Tongue (tissue), 2 donors: ENCODE measurements around the gene RCSD1. TPM values are rescaled to one million over a fixed set of nuclear protein-coding genes. Genes with fewer than 3 reads are reported as not detected.
A peak's percentile ranks its signal among the peaks of the same experiment; 100 is the strongest.

Experiments
- DNase-seq: peaks from one replicate; pipeline ENCODE4 v3.0.0-alpha.2; 2015
- total RNA-seq: library from RNA; depleted of rRNA; stranded (reverse); fragments of >200 nt; gene quantifications from one replicate; pipeline ENCODE4 v1.2.3, GENCODE V29; 2014

The RCSD1 gene
- total RNA-seq, 1 donor from 2014 or later = 141 TPM

DNA sequence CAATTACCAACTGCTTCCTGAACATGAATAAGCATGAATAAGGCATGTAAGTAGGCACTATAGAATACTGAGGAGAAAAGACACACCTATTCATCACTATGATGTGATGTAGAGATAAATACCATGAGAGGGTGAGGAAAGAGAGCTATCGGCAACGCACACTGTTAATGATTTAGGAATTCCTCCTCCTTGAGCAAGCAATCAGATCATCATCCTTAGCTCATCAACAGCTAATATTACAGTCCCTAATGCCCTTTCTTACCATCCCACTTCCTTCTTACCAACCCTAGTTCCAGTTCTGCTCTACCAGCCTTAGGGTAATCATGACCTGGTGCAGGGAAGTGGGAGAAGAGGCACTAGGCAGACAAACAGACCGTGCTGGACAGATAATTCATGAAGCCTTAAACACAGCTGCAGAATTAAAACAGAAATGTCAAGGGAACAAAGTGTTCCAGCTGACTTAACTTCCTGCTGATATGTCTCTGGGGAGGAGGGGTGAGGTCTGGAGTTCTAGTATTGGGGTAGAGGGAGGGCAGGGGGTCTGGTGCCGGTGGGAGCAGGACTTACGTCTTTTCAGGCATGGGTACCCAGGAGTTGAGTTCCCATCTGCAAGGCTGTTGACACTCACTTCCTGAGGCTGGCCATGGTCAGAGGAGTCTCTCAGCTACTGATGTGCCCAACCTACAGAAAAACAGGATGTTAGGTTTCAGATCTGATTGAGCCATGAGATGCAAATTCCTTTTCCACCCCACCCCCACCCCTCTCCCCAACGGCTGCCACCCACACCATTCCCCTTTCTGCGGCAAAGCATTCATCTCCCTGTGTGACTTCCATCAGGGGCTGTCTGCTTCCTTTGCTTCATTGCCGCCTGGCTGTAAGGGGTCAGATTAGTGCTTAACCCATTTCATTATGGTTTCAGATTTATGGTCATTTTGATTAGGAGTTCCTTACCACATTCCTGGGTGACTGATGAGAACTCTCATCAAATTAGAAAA is 12.6 kb upstream of the RCSD1 start:
- DNase-seq = no peak

- no peak for DNase-seq
These were observed 11.7 kb upstream of the RCSD1 start for GRCh38 chr1:167618366-167618765.

GRCh38 chr1:167618789-167619188 is 11.2 kb upstream of the RCSD1 start:
- no peak for DNase-seq

- no peak for DNase-seq
These were observed 10.0 kb upstream of the RCSD1 start for GRCh38 chr1:167620002-167620401.

DNA sequence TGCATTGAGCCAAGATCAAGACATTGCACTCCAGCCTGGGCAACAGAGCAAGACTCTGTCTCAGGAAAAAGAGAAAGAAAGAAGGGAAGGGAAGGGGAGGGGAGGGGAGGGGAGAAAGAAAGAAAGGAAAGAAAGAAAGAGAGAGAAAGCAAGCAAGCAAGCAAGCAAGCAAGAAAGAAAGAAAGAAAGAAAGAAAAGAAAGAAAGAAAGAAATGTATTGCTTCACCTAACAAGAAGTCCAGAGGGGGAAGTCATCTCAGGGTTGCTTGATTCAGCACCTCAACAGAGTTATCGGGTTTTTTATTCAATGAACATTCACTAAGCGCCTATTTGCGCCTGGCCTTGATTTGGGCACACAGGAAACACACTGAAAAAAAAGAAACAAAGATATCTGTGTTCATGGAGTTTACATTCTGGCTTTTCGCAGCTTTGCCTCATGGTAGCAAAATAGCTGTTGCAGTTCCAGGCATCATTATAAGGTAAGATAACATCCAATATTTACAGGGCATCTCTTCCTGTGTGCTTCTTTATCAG is 8.2 kb upstream of the RCSD1 start:
- DNase-seq = no peak

GRCh38 chr1:167623951-167624350 is 6.1 kb upstream of the RCSD1 start:
- no peak for DNase-seq

GRCh38 chr1:167625040-167625823 is 4.8 kb upstream of the RCSD1 start:
- no peak for DNase-seq

GRCh38 chr1:167627615-167627864 is 2.5 kb upstream of the RCSD1 start:
- DNase-seq = no peak

GRCh38 chr1:167627865-167628641 is 2.0 kb upstream of the RCSD1 start:
- peak; percentile 32 for DNase-seq

- no peak for DNase-seq
These were observed 1.1 kb upstream of the RCSD1 start for GRCh38 chr1:167628741-167629515.

GRCh38 chr1:167630568-167631385 is 745 bp downstream of the RCSD1 start:
- DNase-seq = no peak

- DNase-seq = no peak
These were observed 1.4 kb downstream of the RCSD1 start for GRCh38 chr1:167631386-167631935.

GRCh38 chr1:167631936-167632614 is 2.0 kb downstream of the RCSD1 start:
- DNase-seq = no peak

- no peak for DNase-seq
These were observed 3.4 kb downstream of the RCSD1 start for GRCh38 chr1:167633258-167633944.

GRCh38 chr1:167634435-167634834 is 4.4 kb downstream of the RCSD1 start:
- DNase-seq = no peak

DNA sequence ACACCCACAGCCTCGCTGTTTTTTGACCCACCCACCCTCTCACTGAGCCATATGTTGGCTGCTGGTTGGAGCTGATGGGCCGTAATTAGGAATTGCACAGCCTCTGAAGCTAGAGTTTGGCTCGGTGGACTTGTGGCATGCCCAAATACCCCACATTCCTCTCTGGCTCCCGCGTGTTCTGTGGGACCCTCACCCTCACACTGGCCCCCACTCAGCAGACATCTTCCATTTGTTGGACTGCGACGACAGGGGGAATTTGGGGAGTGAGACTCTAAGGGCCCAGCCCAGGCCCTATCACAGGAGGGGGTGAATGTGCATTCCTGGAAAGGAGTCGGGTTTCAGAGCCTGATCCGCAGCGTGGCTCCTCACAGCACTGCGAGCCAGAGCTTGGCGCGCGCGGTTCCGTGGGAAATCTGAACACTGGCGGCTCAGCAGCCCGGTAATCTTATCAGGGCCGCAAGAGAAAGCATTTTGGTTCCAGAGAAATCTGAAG is 5.2 kb downstream of the RCSD1 start:
- DNase-seq = peak; percentile 76

GRCh38 chr1:167635941-167636340 is 5.9 kb downstream of the RCSD1 start:
- no peak for DNase-seq

DNA sequence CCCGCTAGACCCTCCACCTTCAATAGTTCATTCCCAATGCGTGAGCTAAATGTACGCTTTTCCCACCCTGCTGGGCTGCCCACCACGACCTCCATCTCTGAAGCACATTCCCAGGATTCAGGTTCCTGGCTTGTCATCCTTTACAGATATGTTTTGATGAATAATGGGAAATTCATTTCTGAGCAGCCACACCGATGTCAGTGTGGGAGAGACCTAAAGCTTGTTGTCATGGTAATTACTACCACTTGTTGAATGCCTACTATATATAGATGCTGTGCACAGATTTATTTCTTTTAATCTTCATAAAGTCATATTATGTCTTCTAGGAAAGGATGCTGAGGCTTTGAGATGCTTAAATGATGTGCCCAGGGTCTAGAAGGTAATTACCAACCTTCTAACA is 8.0 kb downstream of the RCSD1 start:
- DNase-seq = no peak

DNA sequence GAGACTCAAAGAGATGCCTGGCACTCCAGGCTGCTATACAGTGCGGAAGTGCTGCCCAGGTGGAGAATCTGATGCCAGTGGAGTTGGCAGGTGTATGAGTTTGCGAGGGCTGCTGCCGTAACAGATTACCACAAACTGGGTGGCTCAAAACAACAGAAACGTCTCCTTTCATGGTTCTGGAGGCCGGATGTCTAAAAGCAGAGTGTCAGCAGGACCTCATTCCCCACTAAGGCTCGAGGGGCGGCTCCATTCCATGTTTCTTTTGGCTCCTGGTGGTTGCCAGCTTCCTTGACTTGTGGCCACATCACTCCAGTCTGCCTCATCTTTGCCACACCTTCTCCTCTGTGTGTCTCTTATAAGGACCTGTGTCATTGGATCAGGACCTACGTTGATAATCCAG is 10.0 kb downstream of the RCSD1 start:
- no peak for DNase-seq
